Lung (tissue), 12 donors: ENCODE results near the gene COL25A1. TPM values are rescaled to one million over a fixed set of nuclear protein-coding genes. Genes with fewer than 3 reads are reported as not detected.

Source experiments
- ATAC-seq: fragments of 200-7000 bp; cut with Tn5 transposase; one replicate; pipeline ENCODE4 v1.9.1; 2020; ENCODE audit warnings: moderate number of reproducible peaks; ENCODE audit not compliant: insufficient read depth, low FRiP score
- DNase-seq, 3 donors: peaks; one replicate each; pipeline ENCODE4 v3.0.0-alpha.2; 2013 to 2017
- H3K27ac ChIP-seq, 2 donors: one replicate each; pipeline ENCODE4 v1.5.1; 2013; ENCODE audit warnings: mild to moderate bottlenecking in 2 of 2, moderate library complexity in 2 of 2, control low read depth in 1 of 2, inconsistent platforms in 1 of 2, low read depth in 1 of 2, low read length in 1 of 2
- H3K27me3 ChIP-seq, 3 donors: one replicate each; pipeline ENCODE4 v1.5.1; 2013; ENCODE audit warnings: low read length in 2 of 3; ENCODE audit not compliant: control insufficient read depth in 3 of 3, insufficient read depth in 3 of 3
- H3K36me3 ChIP-seq, 4 donors: one replicate each; pipeline ENCODE4 v1.5.1; 2013; ENCODE audit warnings: low read length in 4 of 4, mild to moderate bottlenecking in 1 of 4, moderate library complexity in 1 of 4; ENCODE audit not compliant: control insufficient read depth in 4 of 4, insufficient read depth in 4 of 4
- H3K4me1 ChIP-seq, 5 donors: one replicate each; pipeline ENCODE4 v1.5.1; 2013; ENCODE audit warnings: low read length in 5 of 5, mild to moderate bottlenecking in 2 of 5, moderate library complexity in 1 of 5; ENCODE audit not compliant: control insufficient read depth in 5 of 5, insufficient read depth in 5 of 5
- H3K4me3 ChIP-seq: one replicate; pipeline ENCODE4 v1.5.1; 2013; ENCODE audit warnings: mild to moderate bottlenecking, control low read depth, moderate library complexity
- H3K9ac ChIP-seq, 2 donors: one replicate each; pipeline ENCODE4 v1.5.1; 2013; ENCODE audit warnings: low read length in 2 of 2, control low read depth in 1 of 2; ENCODE audit not compliant: insufficient read depth in 1 of 2
- H3K9me3 ChIP-seq, 4 donors: one replicate each; pipeline ENCODE4 v1.5.1; 2013; ENCODE audit warnings: low read length in 3 of 4, mild to moderate bottlenecking in 1 of 4, moderate library complexity in 1 of 4; ENCODE audit not compliant: control insufficient read depth in 4 of 4, insufficient read depth in 3 of 4
- CTCF ChIP-seq: IDR thresholded peaks from 2 replicates; pipeline ENCODE4 v1.5.1; 2012; ENCODE audit warnings: mild to moderate bottlenecking; ENCODE audit errors: control extremely low read depth, extremely low read depth
- WGBS, 2 donors: extraction: QIAGEN DNeasy Blood & Tissue Kit; methylation state at CpG; one replicate each; pipeline ENCODE4 v1.1.7; 2013; 5-methylcytosine and 5-hydroxymethylcytosine counted together
- polyA plus RNA-seq, 2 donors: library from polyadenylated mRNA; stranded (reverse); fragments of 200-250 nt; gene quantifications; one replicate each; pipeline ENCODE4 v1.2.1, GENCODE V29; 2013
- total RNA-seq, 2 donors: library from RNA; depleted of rRNA in 1 of 2; stranded (reverse); fragments of >200 nt in 1 of 2; gene quantifications; one replicate each; pipeline ENCODE4 v1.2.1, GENCODE V29; 2014 to 2021
- donor health status: control.
- donor health status: control.
- donor health status: Bipolar disorder and iron deficiency.
- donor health status: healthy.
- donor health status: DM: yes; HTN: yes; CAD: no.

COL25A1 gene
- total and polyA plus RNA-seq, 4 donors = 0.06 to 3.5 (median 1.8) TPM

DNA sequence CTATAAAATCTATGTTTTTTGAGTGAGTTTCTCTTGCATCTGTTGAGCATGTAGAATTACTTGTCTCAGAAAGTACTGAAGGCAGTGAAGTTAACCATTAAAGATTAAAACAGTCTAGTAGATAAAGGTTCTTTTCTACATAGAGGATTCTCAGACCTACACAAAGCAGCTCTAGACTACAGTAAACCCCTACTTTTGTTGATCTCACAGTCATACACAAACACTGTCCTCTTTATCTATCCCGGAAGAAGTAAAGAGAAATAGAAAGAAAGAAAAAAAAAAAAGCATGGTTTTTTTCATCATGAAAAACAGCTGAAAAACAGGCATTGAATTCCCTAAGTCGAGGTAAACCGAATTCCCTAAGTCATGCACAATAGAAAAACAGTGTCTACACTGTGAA lies 58.6 kb downstream of the COL25A1 start:
- Histone ChIP-seq H3K4me1 (no peaks in the 10 kb centered on the region), H3K27ac (no peak overlapping the region), H3K27me3 (no peaks in the 10 kb centered on the region), H3K9ac (no peak overlapping the region), H3K9me3 (no peaks in the 10 kb centered on the region), H3K36me3 (no peaks in the 10 kb centered on the region), H3K4me3 (no peak overlapping the region)
- no peak for TF ChIP-seq CTCF
- ATAC-seq (no peak), DNase-seq (no peak)
- WGBS, 2 donors = 86 to 87% methylated on average over 3 of the region's 3 CpGs

GRCh38 chr4:109238746-109239145 lies 63.7 kb downstream of the COL25A1 start:
- WGBS, 2 donors = 71 to 88% methylated on average over 2 of the region's 2 CpGs
- TF ChIP-seq CTCF = no peak

GRCh38 chr4:109235683-109236082 lies 66.8 kb downstream of the COL25A1 start:
- TF ChIP-seq CTCF = no peak
- Histone ChIP-seq H3K9me3 (peaks cover 0 to 5% (median 0%) of the 10 kb centered on the region in 4 donors), H3K4me1 (no peaks in the 10 kb centered on the region), H3K27ac (no peak overlapping the region), H3K4me3 (no peak overlapping the region), H3K9ac (no peak overlapping the region), H3K36me3 (no peaks in the 10 kb centered on the region), H3K27me3 (no peaks in the 10 kb centered on the region)
- no peak for DNase-seq
- ATAC-seq = no peak
- WGBS, 2 donors = 95 to 97% methylated on average over 1 of the region's 1 CpG

More at GRCh38 chr4:109238746-109239145, 63.7 kb downstream of the COL25A1 start:
- H3K27me3 ChIP-seq = no peaks in the 10 kb centered on the region
- ATAC-seq (no peak), DNase-seq (no peak)
- no peak overlapping the region for H3K9ac ChIP-seq
- no peaks in the 10 kb centered on the region for H3K36me3 ChIP-seq
- H3K9me3 ChIP-seq = peaks cover 0 to 5% (median 0%) of the 10 kb centered on the region in 4 donors
- H3K4me1 ChIP-seq = no peaks in the 10 kb centered on the region
- H3K27ac ChIP-seq = no peak overlapping the region
- no peak overlapping the region for H3K4me3 ChIP-seq

DNA sequence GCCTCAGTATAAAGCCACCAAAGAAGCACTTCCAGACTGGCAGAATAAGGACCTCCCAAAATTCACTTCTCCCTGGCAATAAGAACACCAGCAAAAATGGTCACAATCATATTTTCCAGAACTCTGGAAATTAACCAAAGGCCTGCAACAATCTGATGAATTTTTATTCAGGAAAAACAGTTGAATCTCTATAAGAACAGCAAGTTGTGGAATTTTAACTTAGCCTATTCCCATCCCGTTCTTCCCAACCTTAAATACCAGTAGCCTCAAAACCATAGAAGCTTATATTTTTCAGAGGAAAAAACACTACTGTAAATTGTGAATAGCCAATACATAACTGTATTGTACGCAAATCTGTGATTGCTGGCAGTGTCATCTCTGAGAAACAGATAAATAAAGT lies 67.9 kb downstream of the COL25A1 start:
- Histone ChIP-seq H3K4me3 (no peak overlapping the region), H3K27me3 (no peaks in the 10 kb centered on the region), H3K27ac (no peak overlapping the region), H3K36me3 (no peaks in the 10 kb centered on the region), H3K9me3 (peaks cover 0 to 5% (median 0%) of the 10 kb centered on the region in 4 donors), H3K9ac (no peak overlapping the region), H3K4me1 (no peaks in the 10 kb centered on the region)
- WGBS, 2 donors = 91 to 94% methylated on average over 2 of the region's 2 CpGs
- ATAC-seq = no peak
- DNase-seq = no peak
- TF ChIP-seq CTCF = no peak
